KMS-11 (cell line): Measurements from ENCODE around the gene SERINC2.

ENCODE experiments used
- H2AFZ ChIP-seq: fragments of 200-600 bp; sonication (generic); 2 replicates; pipeline ENCODE4 v1.6.1; 2016; ENCODE audit warnings: antibody characterized with exemption, mixed run types, low read depth
- H3K27ac ChIP-seq: fragments of 200-600 bp; sonication (generic); 2 replicates; pipeline ENCODE4 v1.6.1; 2016; ENCODE audit warnings: mild to moderate bottlenecking, mixed run types
- H3K27me3 ChIP-seq: fragments of 200-600 bp; sonication (generic); 2 replicates; pipeline ENCODE4 v1.6.1; 2017; ENCODE audit warnings: mild to moderate bottlenecking, low read depth, mixed run types, moderate library complexity; ENCODE audit not compliant: insufficient read depth
- H3K36me3 ChIP-seq: fragments of 200-600 bp; sonication (generic); 2 replicates; pipeline ENCODE4 v1.6.1; 2017; ENCODE audit warnings: mild to moderate bottlenecking, mixed run types; ENCODE audit not compliant: insufficient read depth
- H3K4me1 ChIP-seq: fragments of 200-600 bp; sonication (generic); 2 replicates; pipeline ENCODE4 v1.6.1; 2016; ENCODE audit warnings: mild to moderate bottlenecking, low read depth, mixed run types; ENCODE audit not compliant: poor library complexity, severe bottlenecking
- H3K4me2 ChIP-seq: fragments of 200-600 bp; sonication (generic); 2 replicates; pipeline ENCODE4 v1.7.0; 2016; ENCODE audit warnings: mild to moderate bottlenecking, mixed run types
- H3K4me3 ChIP-seq: fragments of 200-600 bp; sonication (generic); IDR thresholded peaks from 2 replicates; pipeline ENCODE4 v1.6.1; 2017; ENCODE audit warnings: low read depth, low read length, mixed read lengths; ENCODE audit not compliant: insufficient read depth
- H3K79me2 ChIP-seq: fragments of 200-600 bp; sonication (generic); 2 replicates; pipeline ENCODE4 v1.6.1; 2016; ENCODE audit warnings: low read depth, mixed run types; ENCODE audit not compliant: insufficient read depth
- H3K9ac ChIP-seq: fragments of 200-600 bp; sonication (generic); 2 replicates; pipeline ENCODE4 v1.6.1; 2016; ENCODE audit warnings: mild to moderate bottlenecking, mixed run types
- H4K20me1 ChIP-seq: fragments of 200-600 bp; sonication (generic); 2 replicates; pipeline ENCODE4 v1.6.1; 2016; ENCODE audit warnings: mild to moderate bottlenecking, mixed run types; ENCODE audit not compliant: insufficient read depth
- TF ChIP-seq, protein P1 (sequence below): fragments of 200-600 bp; sonication (generic); conservative IDR thresholded peaks from 2 replicates; pipeline ENCODE4 v1.6.1; 2017; ENCODE audit warnings: low read depth, mild to moderate bottlenecking, antibody characterized with exemption, low read length, moderate library complexity, mixed read lengths

SERINC2 gene

DNA sequence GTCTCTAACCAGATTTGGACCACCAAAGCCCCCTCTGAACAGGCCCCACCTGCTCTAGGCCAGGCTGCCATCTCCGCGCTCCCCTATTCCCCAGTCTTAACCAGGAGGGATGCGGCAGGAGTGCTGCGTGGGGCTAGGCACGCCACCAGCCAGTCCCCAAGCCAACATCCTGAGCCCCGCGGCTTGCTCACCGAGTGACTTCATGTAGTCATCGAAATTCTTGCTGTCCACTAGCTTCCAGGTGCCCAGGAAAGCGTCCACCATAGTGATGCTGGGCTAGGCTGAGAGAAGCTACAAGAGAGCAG is 40.3 kb upstream of the SERINC2 start:
- H2AFZ ChIP-seq, result no peak overlapping the region
- H3K4me1 ChIP-seq, result no peaks in the 10 kb centered on the region
- no peaks in the 10 kb centered on the region for H3K79me2 ChIP-seq
- no peaks in the 10 kb centered on the region for H3K27me3 ChIP-seq
- H3K4me2 ChIP-seq, result no peak overlapping the region
- H3K9ac ChIP-seq, result no peak overlapping the region
- no peaks in the 10 kb centered on the region for H4K20me1 ChIP-seq
- H3K36me3 ChIP-seq, result no peaks in the 10 kb centered on the region
- no peak overlapping the region for H3K27ac ChIP-seq
- TF ChIP-seq, protein P1, sequence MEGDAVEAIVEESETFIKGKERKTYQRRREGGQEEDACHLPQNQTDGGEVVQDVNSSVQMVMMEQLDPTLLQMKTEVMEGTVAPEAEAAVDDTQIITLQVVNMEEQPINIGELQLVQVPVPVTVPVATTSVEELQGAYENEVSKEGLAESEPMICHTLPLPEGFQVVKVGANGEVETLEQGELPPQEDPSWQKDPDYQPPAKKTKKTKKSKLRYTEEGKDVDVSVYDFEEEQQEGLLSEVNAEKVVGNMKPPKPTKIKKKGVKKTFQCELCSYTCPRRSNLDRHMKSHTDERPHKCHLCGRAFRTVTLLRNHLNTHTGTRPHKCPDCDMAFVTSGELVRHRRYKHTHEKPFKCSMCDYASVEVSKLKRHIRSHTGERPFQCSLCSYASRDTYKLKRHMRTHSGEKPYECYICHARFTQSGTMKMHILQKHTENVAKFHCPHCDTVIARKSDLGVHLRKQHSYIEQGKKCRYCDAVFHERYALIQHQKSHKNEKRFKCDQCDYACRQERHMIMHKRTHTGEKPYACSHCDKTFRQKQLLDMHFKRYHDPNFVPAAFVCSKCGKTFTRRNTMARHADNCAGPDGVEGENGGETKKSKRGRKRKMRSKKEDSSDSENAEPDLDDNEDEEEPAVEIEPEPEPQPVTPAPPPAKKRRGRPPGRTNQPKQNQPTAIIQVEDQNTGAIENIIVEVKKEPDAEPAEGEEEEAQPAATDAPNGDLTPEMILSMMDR, result no peak
- H3K4me3 ChIP-seq, result no peak overlapping the region

DNA sequence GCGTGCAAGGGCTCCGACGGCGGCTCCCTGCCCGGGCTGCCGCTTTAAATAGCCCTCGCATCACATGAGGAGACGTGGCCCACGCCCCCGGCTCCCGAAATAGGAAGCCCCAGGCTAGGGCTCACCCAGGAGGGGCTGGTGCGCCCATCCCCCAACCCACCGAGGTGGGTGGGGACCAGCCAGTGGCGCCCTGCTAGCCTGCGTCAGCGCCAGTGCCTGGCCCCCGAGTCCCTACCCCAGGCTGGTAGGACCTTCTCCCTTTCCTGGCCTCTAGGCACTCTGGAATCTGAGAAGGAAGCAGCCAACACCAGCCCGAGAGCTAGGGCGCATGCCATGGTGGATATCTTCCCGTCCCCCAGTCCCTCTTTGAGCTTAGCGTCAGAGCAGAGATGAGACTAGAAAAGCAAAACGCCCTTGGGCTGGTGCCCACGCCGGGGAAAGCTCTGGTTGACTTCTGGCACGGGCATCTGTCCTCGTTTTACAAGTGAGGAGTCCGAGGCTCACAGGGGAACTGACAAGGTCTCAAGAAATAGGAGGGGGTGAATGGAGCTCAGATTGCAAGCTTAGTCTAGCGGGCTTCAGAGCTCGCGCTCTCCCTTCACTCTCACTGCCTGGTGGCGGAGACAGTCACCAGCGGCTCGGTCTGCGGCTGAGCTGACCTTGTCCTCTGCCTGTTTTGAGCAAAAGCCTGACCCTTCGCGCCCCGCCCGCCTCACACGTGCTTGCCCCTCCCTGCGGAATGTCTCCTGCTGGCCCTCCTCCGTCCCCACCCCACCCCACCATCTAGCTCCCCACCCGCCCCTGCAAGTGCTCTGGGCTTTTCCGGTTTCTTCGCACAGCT is 39.7 kb upstream of the SERINC2 start, which contains the start of gene FABP3:
Gene FABP3 (minus strand): TSS at position 21 of the 841 bp plus-strand sequence. CDS start 62 bp downstream, outside the sequence.
- Histone ChIP-seq H3K27ac (no peak within 1 kb of the TSS), H3K4me2 (no peak within 1 kb of the TSS)

DNA sequence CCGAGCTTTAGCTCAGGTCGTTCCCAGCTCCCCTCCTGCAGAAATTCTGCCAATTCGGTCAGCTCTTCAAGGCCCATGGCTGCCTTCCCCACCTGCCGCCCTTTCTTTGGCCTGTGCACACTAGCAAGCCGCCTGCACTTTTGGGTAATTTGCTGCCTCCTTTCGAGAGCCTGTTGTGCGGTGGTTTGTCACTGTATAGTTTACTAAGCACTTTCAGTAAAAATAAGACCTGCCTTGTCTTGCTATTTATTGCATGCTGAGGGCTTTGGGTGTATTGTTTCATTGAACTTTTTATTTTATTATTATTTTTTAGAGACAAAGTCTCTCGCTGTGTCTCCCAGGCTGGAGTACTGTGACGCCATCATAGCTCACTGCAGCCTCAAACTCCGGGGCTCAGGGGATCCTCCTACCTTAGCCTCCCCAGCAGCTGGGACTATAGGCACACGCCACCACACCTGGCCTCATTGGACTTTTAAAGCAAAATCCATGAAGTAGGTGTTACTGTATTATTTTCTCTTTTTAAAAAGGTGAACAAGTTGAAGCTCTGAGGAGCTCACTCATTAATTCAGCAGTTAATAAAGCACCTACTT is 39.0 kb upstream of the SERINC2 start:
- no peaks in the 10 kb centered on the region for H4K20me1 ChIP-seq
- no peak overlapping the region for H2AFZ ChIP-seq
- no peak overlapping the region for H3K4me3 ChIP-seq
- TF ChIP-seq, protein P1, result no peak
- H3K27me3 ChIP-seq, result no peaks in the 10 kb centered on the region
- H3K9ac ChIP-seq, result no peak overlapping the region
- H3K36me3 ChIP-seq, result no peaks in the 10 kb centered on the region
- no peaks in the 10 kb centered on the region for H3K4me1 ChIP-seq
- no peak overlapping the region for H3K27ac ChIP-seq
- H3K4me2 ChIP-seq, result no peak overlapping the region
- H3K79me2 ChIP-seq, result no peaks in the 10 kb centered on the region

More for the DNA sequence above, 39.7 kb upstream of the SERINC2 start, which contains the start of gene FABP3:
- H4K20me1 ChIP-seq, result no peaks in the 10 kb centered on the region
- no peak within 1 kb of the TSS for H2AFZ ChIP-seq
- no peaks in the 10 kb centered on the region for H3K4me1 ChIP-seq
- no peaks in the 10 kb centered on the region for H3K79me2 ChIP-seq
- no peaks in the 10 kb centered on the region for H3K27me3 ChIP-seq
- H3K9ac ChIP-seq, result no peak within 1 kb of the TSS
- no peaks in the 10 kb centered on the region for H3K36me3 ChIP-seq
- TF ChIP-seq, protein P1, result no peak
- H3K4me3 ChIP-seq, result no peak within 1 kb of the TSS

DNA sequence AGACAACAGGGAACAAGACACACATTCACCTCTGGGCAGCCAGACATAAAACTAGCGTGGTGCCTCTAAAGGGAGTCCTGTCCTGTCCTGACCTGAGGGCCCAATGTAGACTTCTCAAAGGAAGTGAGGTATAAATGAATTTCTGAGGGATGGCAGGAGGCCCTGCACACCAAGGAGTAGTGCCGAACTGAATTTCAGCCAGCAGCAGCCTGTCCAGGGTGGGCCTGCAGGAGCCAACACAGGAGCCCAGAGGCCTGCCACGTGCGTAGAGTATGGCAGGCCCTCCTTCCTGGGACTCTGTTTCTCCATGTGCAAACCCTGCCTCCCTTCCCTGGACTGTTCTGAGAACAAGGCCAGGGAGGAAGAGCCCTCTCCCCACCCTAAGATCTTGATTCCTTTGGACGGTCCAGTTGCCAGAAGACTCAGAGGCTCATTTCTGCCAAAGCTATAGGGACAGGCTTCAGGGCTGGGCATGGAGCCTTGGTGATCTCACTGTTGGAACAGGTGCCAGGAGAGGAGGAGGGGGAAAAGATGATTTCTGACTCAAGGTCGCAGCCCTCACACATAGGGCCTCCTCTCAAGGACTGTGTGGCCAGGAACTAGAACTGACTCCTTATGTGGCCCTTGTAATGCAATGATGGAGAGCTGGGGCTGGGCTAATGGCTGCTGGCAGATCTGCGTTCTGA is 38.4 kb upstream of the SERINC2 start:
- TF ChIP-seq, protein P1, result no peak
- Histone ChIP-seq H3K4me2 (no peak overlapping the region), H3K4me1 (no peaks in the 10 kb centered on the region), H3K79me2 (no peaks in the 10 kb centered on the region), H3K36me3 (no peaks in the 10 kb centered on the region), H3K9ac (no peak overlapping the region), H3K27ac (no peak overlapping the region), H3K4me3 (no peak overlapping the region), H3K27me3 (no peaks in the 10 kb centered on the region), H2AFZ (no peak overlapping the region), H4K20me1 (no peaks in the 10 kb centered on the region)
